HG02981 (cell line): Measurements from ENCODE around the gene SRCAP.
"Not testable (repeated sequence)": the region's sequence is repeated elsewhere in the genome, so short reads cannot be mapped to it uniquely, and the experiment has no call there.

Experiments
- ATAC-seq: cut with Tn5 transposase; IDR thresholded peaks from one replicate; pipeline ENCODE4 v1.9.1; 2021; ENCODE audit warnings: mild to moderate bottlenecking, moderate library complexity; ENCODE audit not compliant: unreplicated experiment

The SRCAP gene

DNA sequence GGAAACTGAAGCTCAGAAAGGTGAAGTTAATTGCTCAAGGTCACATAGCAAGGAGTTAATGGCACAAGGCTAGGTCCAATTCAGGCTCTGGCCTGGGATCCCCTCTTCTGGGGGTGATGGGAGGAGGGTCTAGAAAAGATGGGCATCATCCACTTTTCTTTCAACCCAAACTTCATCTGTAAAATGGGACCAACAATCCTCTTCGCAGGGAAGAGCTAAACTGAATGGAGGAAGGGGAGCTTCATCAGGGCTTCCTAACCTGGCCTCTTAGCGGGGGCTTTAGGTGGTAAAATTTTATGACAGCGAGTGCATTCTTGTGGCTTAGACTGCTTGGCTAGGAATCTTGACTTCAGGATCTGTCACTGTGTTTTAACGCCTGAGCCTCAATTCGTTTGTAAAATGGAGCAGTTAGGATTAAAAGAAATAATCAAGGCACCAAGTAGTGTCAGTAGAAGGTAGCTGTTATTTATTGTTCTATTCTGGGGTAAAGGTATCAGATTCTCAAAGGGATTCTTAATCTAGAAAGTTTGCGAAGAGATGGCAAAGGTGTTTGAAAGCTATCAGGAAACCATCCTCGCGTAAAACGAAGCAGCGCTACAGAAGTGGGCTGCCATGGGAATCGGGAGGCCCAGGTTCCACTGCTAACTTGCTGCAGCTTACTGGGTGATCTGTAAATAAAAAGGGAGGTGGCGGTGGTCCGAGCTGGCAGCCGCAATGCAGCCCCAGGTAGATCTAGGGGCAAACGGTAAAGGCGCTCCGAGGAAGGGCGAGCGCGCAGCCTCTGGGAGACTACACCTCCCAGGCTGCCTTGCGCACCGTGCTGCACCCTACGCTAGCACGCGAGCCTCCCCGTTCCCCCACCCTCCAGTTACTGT is 1.5 kb upstream of the SRCAP start:
- ATAC-seq, result peak; percentile 83

DNA sequence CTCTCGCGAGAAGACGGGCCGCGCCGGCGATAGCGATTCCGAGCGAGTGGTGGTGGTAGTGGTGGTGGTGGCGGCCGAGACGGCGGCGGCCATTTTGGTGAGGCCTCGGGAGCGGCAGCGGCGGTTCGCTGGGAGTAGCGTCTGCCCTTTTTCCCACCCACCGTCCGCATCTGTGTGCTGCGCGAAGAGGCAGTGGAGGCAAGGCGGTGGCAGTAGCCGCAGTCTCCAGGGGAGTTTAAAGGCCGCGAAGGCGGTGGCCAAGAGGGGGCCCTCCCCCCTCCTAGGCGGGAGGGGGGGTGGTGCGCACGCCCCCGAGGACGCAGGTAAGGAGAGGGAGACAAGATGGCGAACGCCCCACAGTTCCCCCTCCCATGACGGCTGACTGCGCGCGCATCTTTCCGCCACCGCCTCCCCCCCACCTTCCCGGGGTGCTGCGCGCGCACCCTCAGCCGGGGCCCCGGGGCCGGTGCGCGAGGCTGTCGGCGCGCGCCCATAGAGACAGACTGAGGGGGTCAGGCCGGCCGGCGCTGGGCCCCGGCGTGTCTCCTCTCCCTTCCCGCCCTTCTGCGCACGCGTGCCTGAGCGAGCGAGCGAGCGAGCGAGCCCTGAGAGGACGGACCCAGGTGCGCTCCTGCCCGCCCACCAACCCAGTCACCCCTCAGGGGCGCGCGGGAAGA is 694 bp upstream of the SRCAP start:
- peak; percentile 54 for ATAC-seq

- ATAC-seq, result no peak
Measured at GRCh38 chr16:30699615-30700099, 686 bp downstream of the SRCAP start.

- ATAC-seq, result no peak
Measured at GRCh38 chr16:30700491-30700890, 1.5 kb downstream of the SRCAP start.

GRCh38 chr16:30700971-30701370 is 2.0 kb downstream of the SRCAP start:
- no peak for ATAC-seq

DNA sequence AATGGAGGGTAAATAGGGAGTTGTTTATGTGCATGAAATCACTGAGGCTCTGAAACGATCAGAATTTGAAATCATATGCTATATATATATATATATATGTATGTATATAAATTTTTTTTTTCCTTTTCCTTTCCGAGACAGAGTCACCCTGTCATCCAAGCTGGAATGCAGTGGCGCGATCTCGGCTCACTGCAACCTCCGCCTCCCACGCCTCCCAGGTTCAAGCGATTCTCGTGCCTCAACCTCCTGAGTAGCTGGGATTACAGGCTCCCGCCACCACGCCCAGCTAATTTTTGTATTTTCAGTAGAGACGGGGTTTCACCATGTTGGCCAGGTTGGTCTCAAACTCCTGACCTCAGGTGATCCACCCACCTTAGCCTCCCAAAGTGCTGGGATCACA is 4.1 kb downstream of the SRCAP start:
- not testable (repeated sequence) for ATAC-seq

DNA sequence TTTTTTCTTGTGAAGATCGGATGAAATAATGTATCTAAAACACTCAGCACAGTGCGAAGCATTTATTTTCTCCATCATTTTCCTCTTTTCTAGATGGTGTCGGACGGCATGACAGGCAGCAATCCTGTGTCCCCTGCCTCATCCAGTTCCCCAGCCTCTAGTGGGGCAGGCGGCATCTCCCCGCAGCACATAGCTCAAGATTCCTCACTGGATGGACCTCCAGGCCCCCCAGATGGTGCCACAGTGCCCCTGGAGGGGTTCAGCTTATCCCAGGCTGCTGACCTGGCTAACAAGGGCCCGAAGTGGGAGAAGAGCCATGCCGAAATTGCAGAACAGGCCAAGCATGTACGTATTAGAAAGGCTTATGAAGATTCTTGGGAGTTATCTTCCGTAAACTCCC is 5.0 kb downstream of the SRCAP start:
- no peak for ATAC-seq

DNA sequence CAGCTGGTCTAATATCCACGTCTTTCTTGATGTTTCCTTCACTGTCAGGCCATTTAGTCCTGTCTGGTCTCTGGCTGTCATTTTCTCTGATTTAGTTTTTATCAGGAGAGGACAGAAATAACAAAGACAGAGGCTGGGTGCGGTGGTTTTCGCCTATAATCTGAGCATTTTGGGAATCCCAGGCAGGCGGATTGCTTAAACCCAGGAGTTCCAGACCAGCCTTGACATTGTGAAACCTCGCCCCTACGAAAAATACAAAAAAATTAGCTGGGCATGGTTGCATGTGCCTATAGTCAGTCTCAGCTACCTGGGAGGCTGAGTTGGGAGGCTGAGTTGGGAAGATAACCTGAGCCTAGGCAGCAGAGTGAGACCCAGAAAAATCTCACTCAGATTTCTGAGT is 7.1 kb downstream of the SRCAP start:
- no peak for ATAC-seq

GRCh38 chr16:30710971-30711370 is 12.0 kb downstream of the SRCAP start:
- no peak for ATAC-seq

DNA sequence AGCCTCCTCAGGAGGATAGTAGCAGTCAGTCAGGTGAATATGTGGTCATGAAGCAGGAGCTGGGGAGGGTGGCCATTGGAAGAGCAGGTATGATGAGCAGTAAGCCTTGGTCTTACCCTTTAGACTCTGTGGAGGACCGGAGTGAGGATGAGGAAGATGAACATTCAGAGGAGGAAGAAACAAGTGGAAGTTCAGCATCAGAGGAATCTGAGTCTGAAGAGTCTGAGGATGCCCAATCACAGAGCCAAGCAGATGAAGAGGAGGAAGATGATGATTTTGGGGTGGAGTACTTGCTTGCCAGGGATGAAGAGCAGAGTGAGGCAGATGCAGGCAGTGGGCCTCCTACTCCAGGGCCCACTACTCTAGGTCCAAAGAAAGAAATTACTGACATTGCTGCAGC is 12.7 kb downstream of the SRCAP start:
- ATAC-seq, result no peak

GRCh38 chr16:30715750-30716445 is 16.9 kb downstream of the SRCAP start:
- ATAC-seq, result no peak

DNA sequence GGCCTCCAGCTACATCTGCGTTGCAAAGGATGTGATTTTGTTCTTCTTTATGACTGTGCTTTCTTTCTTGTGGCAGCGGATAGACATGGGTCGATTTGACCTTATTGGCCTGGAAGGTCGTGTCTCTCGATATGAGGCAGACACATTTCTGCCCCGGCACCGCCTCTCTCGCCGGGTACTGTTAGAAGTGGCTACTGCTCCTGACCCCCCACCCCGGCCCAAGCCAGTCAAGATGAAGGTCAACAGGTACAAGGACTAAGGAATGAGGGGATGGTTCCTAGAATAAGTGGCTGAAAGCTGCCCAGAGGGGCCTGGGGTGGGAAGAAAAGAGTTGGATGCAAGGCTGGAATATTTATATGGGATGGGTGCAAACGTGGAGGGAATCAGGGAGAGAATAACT is 21.1 kb downstream of the SRCAP start:
- no peak for ATAC-seq

DNA sequence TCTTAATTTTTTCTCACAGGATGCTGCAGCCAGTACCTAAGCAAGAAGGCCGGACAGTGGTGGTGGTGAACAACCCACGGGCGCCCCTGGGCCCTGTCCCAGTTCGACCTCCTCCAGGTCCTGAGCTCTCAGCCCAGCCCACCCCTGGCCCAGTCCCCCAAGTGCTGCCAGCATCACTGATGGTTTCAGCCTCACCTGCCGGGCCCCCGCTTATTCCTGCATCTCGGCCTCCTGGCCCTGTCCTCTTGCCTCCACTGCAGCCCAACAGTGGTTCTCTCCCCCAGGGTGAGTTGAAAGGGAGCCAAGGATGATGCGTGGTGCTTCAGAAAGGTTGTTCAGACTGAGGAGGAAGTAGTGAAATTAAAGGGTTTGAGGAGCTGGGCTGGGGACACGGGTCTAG is 21.7 kb downstream of the SRCAP start:
- ATAC-seq, result no peak

DNA sequence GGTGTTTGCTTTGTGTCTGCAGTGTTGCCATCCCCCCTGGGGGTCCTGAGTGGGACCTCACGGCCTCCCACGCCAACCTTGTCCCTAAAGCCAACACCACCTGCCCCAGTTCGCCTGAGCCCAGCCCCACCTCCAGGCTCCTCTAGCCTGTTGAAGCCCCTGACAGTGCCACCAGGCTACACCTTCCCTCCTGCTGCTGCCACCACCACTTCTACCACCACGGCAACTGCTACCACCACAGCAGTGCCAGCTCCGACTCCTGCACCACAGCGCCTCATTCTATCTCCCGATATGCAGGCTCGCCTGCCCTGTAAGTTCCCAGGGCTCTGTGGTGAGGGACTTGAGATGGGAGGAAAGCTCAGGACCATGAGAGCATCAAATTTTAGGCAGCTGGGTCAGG is 22.2 kb downstream of the SRCAP start:
- ATAC-seq, result no peak

DNA sequence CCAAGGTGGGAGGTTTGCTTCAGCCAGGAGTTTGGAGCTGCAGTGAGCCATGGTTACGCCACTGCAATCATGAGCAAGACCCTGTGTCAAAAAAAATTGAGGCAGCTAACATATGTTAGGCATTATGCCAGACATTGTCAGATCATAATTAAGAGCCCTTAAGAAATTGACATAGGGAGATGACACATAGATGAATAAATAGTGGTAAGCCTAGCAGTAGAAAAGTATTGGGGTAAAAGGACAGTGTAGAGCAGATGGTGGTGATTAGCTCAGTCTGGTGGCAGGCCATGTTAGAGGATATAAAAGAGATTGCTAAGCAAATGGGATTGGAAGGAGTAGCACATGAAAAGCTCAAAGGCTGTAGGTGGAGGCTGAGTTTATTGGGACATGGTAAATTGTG is 22.6 kb downstream of the SRCAP start:
- no peak for ATAC-seq

- ATAC-seq, result no peak
Measured at GRCh38 chr16:30722443-30722842, 23.5 kb downstream of the SRCAP start.

DNA sequence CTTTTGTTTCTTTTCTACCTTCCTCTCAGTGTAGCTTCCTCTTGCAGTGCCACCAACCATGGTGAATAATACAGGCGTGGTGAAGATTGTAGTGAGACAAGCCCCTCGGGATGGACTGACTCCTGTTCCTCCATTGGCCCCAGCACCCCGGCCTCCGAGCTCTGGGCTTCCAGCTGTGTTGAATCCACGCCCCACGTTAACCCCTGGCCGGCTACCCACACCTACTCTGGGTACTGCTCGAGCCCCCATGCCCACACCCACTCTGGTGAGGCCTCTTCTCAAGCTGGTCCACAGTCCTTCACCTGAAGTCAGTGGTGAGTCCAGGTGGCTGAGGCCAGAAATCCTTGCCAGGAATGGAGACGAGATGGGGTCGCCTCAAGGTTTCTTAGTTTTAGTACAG is 23.9 kb downstream of the SRCAP start:
- no peak for ATAC-seq

DNA sequence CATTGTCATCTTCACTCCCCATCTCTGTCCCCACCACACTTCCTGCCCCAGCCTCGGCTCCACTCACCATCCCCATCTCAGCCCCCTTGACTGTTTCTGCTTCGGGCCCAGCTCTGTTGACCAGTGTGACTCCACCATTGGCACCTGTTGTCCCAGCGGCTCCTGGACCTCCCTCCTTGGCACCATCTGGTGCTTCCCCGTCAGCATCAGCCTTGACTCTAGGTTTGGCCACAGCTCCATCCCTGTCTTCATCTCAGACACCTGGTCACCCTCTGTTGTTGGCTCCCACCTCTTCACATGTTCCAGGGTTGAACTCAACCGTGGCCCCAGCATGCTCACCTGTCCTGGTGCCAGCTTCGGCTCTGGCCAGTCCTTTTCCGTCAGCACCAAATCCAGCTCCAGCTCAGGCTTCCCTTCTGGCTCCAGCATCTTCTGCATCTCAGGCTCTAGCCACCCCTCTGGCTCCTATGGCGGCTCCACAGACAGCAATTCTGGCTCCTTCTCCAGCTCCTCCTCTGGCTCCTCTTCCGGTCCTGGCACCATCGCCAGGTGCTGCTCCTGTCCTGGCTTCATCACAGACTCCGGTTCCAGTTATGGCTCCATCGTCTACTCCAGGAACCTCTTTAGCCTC is 24.9 kb downstream of the SRCAP start:
- no peak for ATAC-seq

DNA sequence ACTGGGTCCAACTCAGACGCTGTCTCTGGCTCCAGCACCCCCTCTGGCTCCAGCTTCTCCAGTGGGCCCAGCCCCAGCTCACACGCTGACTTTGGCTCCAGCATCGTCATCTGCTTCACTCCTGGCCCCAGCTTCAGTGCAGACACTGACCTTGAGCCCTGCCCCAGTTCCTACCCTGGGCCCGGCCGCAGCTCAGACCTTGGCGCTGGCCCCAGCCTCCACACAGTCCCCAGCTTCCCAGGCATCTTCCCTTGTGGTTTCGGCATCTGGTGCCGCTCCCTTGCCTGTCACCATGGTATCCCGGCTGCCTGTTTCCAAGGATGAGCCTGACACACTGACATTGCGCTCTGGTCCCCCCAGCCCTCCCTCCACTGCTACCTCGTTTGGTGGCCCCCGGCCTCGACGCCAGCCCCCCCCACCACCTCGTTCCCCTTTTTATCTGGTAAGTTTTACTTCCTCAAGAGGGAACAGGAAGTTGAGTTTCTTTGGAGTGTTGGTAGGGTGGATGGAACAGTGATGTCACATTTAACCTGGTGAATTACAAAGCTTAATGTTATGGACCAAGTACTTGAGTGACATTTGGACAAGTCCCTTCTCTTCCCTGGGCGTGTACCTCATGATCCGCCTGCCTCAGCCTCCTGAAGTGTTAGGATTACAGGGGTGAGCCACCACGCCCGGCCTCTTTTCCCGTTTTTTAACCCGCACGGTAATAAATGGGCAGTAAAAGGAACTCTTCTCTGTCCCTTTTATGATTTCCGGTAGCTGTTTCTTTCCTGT is 25.9 kb downstream of the SRCAP start:
- no peak for ATAC-seq

DNA sequence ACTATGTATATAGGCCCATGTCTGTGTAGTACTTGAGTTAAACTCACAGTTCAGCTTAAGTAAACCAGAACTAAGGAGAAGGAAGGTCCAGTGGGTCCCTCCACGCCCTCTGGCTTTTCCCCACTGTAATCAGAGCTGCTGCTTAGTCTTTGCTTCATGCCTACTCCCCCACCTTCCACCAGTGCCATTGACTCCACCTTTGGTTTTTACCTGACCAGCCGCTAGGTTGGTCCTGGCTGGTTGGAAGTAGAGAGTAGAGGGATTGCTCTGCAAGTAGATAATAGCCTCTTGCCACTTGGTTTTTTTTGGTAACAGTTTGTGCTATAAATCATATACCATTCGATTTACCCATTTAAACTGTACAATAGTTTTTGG is 26.4 kb downstream of the SRCAP start:
- no peak for ATAC-seq

- ATAC-seq, result no peak
Measured at GRCh38 chr16:30728321-30728720, 29.4 kb downstream of the SRCAP start.
